Right lobe of liver (tissue), 4 donors: Measurements from ENCODE around the gene MYO5B.

ENCODE experiments used
- CTCF ChIP-seq, 4 donors: fragments of 200-600 bp in 3 of 4; fragments of 450-650 bp in 1 of 4; IDR thresholded peaks; one replicate each; pipeline versions ENCODE4 v1.5.1 to v1.8.0; 2016 to 2022; ENCODE audit warnings: antibody characterized with exemption in 4 of 4, mild to moderate bottlenecking in 2 of 4
- POLR2A ChIP-seq: fragments of 450-650 bp; IDR thresholded peaks from one replicate; pipeline ENCODE4 v1.6.1; 2017; ENCODE audit warnings: antibody characterized with exemption, mild to moderate bottlenecking
- donor health status: DM: no; HTN: no; CAD: no.
- donor health status: DM: no; HTN: no; CAD: no.
- donor health status: DM: no; HTN: yes; CAD: no.

DNA sequence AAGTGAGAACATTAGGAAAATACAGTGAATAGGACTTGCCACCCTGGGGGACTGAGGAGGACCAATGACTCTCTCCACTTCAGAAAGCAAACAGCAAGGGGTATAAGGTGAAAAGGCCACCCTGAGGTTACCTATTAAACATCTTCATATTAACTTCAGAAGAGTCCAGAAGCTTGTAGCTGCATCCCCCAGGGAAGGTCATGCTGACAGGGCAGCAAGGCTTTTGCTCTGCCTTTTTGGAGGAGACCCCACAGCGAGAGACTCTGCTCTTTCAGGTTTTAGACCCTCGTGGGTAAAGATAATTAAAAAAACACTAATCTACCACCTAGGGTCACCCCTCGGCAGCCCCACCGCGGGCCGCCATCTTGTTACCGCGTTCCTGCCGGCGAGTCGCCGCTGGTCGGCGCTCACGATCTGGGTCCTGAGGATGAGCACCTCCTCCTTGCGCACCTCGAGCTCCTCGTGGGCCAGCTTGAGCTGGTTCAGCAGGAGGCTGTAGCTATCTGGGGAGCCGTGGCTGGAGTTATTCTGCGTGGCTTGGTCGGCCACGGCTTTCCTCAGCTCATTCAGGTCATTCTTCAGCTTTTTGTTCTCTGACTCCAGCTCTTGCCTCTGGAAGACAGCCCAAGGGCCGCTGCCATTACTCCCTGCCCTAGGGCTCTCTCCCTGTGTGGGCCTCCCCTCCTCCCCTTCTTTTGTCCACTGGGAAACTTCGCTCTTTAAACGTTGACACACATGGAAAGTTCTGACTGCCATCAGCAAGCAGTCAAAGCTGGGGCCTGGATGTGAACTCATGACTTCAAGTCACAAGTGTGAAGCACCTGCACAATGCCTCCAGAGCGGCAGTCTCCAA, 331.0 kb downstream of the MYO5B start:
- TF ChIP-seq POLR2A (no peak), CTCF (IDR thresholded peaks at IDR 0.05) (no peak)
